Heart right ventricle (tissue), 16 donors: ENCODE results near the gene TTLL12. TPM values are rescaled to one million over a fixed set of nuclear protein-coding genes. Genes with fewer than 3 reads are reported as not detected.

Source experiments
- ATAC-seq, 8 donors: fragments of 200-7000 bp; cut with Tn5 transposase; one replicate each; pipeline ENCODE4 v1.9.1; 2020; ENCODE audit warnings: mild to moderate bottlenecking in 8 of 8, moderate library complexity in 8 of 8, moderate number of reproducible peaks in 1 of 8
- DNase-seq, 2 donors: peaks; one replicate each; pipeline ENCODE4 v3.0.0-alpha.2; 2020
- H3K27ac ChIP-seq, 10 donors: fragments of 200-600 bp; sonication (generic) in 2 of 10; one replicate each; pipeline versions ENCODE4 v1.5.0 to v1.8.0; 2020 to 2022; ENCODE audit warnings: mild to moderate bottlenecking in 3 of 10
- H3K27me3 ChIP-seq, 7 donors: fragments of 200-600 bp; one replicate each; pipeline ENCODE4 v1.8.0; 2021 to 2022; ENCODE audit warnings: mild to moderate bottlenecking in 2 of 7
- H3K36me3 ChIP-seq, 9 donors: fragments of 200-600 bp; sonication (generic) in 1 of 9; one replicate each; pipeline versions ENCODE4 v1.5.0 to v1.8.0; 2020 to 2022; ENCODE audit warnings: mild to moderate bottlenecking in 2 of 9
- H3K4me1 ChIP-seq, 9 donors: fragments of 200-600 bp; sonication (generic) in 1 of 9; one replicate each; pipeline versions ENCODE4 v1.5.0 to v1.8.0; 2020 to 2022; ENCODE audit warnings: mild to moderate bottlenecking in 4 of 9
- H3K4me3 ChIP-seq, 10 donors: fragments of 200-600 bp; sonication (generic) in 2 of 10; one replicate each; pipeline versions ENCODE4 v1.5.0 to v1.8.0; 2020 to 2022; ENCODE audit warnings: mild to moderate bottlenecking in 7 of 10, moderate library complexity in 2 of 10
- H3K9me3 ChIP-seq, 11 donors: fragments of 200-600 bp in 10 of 11; sonication (generic) in 2 of 11; one replicate each; pipeline versions ENCODE4 v1.5.0 to v1.8.0; 2013 to 2022; ENCODE audit warnings: mild to moderate bottlenecking in 2 of 11, control low read depth in 1 of 11, moderate library complexity in 1 of 11
- WGBS, 2 donors: extraction: QIAGEN DNeasy Blood & Tissue Kit; methylation state at CpG; one replicate each; pipeline ENCODE4 v1.1.7; 2013; ENCODE audit warnings: inconsistent platforms in 1 of 2; 5-methylcytosine and 5-hydroxymethylcytosine counted together
- intact Hi-C, 10 donors: fragments of 100-400 bp; cut with DNase I; formaldehyde crosslinking; loops; one replicate each; pipeline versions ENCODE4 v1.11.1 to v1.14.2; 2022
- polyA plus RNA-seq, 2 donors: library from polyadenylated mRNA; stranded (reverse); fragments of 200-250 nt; gene quantifications; one replicate each; pipeline ENCODE4 v1.2.3, GENCODE V29; 2013
- total RNA-seq, 10 donors: library from RNA; stranded (reverse); fragmentation: NEBNext Ultra II Directional in 3 of 10; extraction: Animal tissue kit (Norgen Biotek cat#: 25700) in 3 of 10; gene quantifications; one replicate each; pipeline versions ENCODE4 v1.2.1 to v1.2.4, GENCODE V29; 2021 to 2023
- TF ChIP-seq, protein P1 (sequence below), 9 donors: fragments of 200-600 bp; sonication (generic) in 2 of 9; IDR thresholded peaks; one replicate each; pipeline versions ENCODE4 v1.5.0 to v1.8.0; 2021 to 2022; ENCODE audit warnings: antibody characterized with exemption in 9 of 9, mild to moderate bottlenecking in 5 of 9, moderate library complexity in 1 of 9
- donor health status: Arrhythmogenic right ventricular cardiomyopathy.
- donor health status: ischemic (EF 13 %, LVEDD 7.1; RV severe dilation, severe dysfunction).
- donor health status: healthy with polysubstance abuse.
- donor health status: DM: no; HTN: yes; CAD: no.
- donor health status: DM: no; HTN: no; CAD: no.
- donor health status: ischemic (EF 25% LVEDD 6.9; RV normal size, moderate dysfunction).
- donor health status: ischemic (EF 25% LVEDD 5.7; RV mildly dilated, moderate dysfunction).
- donor health status: healthy.
- donor health status: DM: yes; HTN: yes; CAD: no.
- donor health status: Ischemic cardiomyopathy.
- donor health status: ischemic (EF 35%, LVEDD 5.7; RV mildly dilated, moderate dysfunction).
- donor health status: nonischemic (EF 11% LVEDD 7.7; RV severe dilation, severe dysfunction).
- donor health status: DM: yes; HTN: yes; CAD: no.
- donor health status: PGD.
- donor health status: ischemic (EF 29% LVEDD 5.4; RV normal size, mild dysfunction).
- donor health status: nonischemic (EF 23%, LVEDD 6.1; RV moderate dilation, normal function).

TTLL12 gene
- total and polyA plus RNA-seq, 12 donors = 8.0 to 18.9 (median 9.6) TPM

DNA sequence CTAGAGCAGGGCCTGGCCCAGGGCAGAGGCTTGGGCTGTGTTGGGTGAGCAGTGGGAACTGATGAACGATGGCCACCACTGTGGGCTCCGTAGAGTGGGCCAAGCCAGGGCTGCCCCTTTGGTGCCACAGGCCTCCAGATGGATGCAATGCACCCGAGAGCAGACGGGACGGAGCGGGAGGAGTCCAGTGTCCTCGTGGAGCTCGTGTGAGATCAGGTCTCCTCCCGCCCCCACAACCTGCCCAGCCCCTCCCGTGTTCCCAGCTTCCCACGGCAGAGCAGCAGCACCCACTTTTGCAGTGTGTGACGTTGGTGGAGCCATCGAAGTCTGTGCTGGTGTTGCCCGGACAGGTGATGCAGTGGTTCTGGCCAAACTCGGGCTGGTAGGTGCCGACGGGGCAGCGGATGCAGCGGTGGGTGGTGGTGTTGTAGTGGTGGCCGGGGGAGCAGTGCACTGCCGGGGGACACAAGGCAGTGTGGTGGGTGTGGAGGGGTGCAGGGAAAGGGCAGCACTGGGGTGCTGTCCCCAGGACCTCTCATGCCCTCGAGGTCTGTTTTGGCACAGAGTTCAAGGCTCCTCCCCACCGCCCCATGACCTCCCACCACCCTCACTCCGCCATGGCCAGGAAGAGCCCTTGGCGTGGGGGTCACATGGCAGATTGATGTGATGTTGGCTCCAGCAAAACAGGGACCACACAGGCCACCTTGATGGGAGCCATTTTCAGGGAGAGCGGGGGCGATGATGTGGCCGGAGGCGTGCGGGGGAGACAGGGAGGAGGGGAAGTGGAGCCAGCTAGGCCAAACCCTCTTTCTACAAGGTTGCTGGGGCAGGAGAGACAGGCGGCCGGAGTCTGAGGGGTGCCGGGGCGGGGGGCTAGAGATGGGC, 23.9 kb upstream of the TTLL12 start:
- no peak for ATAC-seq
- Histone ChIP-seq H3K4me1 (peaks cover 0 to 7% (median 5%) of the 10 kb centered on the region in 9 donors), H3K4me3 (no peak overlapping the region), H3K27me3 (peaks cover 0 to 11% (median 0%) of the 10 kb centered on the region in 7 donors), H3K36me3 (no peaks in the 10 kb centered on the region), H3K27ac (no peak overlapping the region), H3K9me3 (no peaks in the 10 kb centered on the region)
- 91 to 93% methylated on average over 34 of the region's 34 CpGs for WGBS, 2 donors
- intact Hi-C loops = no loop called here
- no peak for DNase-seq
- TF ChIP-seq, protein P1, sequence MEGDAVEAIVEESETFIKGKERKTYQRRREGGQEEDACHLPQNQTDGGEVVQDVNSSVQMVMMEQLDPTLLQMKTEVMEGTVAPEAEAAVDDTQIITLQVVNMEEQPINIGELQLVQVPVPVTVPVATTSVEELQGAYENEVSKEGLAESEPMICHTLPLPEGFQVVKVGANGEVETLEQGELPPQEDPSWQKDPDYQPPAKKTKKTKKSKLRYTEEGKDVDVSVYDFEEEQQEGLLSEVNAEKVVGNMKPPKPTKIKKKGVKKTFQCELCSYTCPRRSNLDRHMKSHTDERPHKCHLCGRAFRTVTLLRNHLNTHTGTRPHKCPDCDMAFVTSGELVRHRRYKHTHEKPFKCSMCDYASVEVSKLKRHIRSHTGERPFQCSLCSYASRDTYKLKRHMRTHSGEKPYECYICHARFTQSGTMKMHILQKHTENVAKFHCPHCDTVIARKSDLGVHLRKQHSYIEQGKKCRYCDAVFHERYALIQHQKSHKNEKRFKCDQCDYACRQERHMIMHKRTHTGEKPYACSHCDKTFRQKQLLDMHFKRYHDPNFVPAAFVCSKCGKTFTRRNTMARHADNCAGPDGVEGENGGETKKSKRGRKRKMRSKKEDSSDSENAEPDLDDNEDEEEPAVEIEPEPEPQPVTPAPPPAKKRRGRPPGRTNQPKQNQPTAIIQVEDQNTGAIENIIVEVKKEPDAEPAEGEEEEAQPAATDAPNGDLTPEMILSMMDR (IDR thresholded peaks at IDR 0.05) = no peak

DNA sequence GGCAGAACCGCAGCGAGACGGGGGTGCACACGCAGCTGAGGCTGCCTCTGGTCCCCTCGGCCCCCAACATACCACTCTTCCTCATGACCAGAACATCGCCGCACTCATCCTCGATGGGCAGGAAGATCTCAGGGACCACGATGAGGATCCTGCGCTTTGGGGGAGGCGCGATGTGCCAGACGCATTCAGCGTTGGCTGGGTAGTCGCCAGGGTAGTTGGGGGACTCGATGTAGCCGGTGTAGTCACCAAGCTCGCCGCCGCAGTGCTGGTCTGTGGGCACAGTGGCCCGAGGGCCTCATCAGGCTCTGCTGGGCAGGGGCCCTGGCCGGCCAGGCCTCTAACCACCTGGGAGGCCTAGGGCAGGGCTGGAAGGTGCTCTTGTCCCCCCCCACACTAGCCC, 23.0 kb upstream of the TTLL12 start:
- Histone ChIP-seq H3K4me1 (peaks cover 0 to 7% (median 5%) of the 10 kb centered on the region in 9 donors), H3K36me3 (no peaks in the 10 kb centered on the region), H3K4me3 (no peak overlapping the region), H3K27ac (no peak overlapping the region), H3K9me3 (no peaks in the 10 kb centered on the region), H3K27me3 (peaks cover 0 to 7% (median 0%) of the 10 kb centered on the region in 7 donors)
- WGBS, 2 donors = 92 to 94% methylated on average over 22 of the region's 22 CpGs
- ATAC-seq = no peak
- TF ChIP-seq, protein P1 (IDR thresholded peaks at IDR 0.05) = no peak
- DNase-seq = no peak
- intact Hi-C loops = no loop called here

DNA sequence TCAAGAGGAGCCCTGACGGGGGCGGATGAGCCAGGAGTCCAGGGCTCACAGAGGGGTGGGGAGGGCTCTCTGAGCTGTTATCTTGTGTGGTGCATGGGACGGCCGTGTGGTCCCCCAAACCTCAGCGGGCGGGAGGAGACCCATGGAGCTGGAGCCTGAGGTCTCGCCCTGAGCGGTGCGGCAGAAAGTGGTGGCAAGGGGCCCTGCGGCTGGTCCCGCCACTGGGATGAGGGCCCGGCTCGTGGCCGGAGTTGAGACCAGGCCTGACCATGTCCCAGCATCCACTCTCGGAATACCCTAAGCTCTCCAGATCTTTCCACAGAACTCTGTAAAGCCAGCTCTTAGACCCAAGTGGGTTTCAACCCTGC, 22.6 kb upstream of the TTLL12 start:
- no peak for DNase-seq
- Histone ChIP-seq H3K27ac (no peak overlapping the region), H3K36me3 (no peaks in the 10 kb centered on the region), H3K4me1 (peaks cover 0 to 7% (median 5%) of the 10 kb centered on the region in 9 donors), H3K9me3 (no peaks in the 10 kb centered on the region), H3K27me3 (peaks cover 0 to 6% (median 0%) of the 10 kb centered on the region in 7 donors), H3K4me3 (no peak overlapping the region)
- intact Hi-C loops = no loop called here
- 93 to 94% methylated on average over 15 of the region's 15 CpGs for WGBS, 2 donors
- ATAC-seq = no peak
- TF ChIP-seq, protein P1 (IDR thresholded peaks at IDR 0.05) = no peak

DNA sequence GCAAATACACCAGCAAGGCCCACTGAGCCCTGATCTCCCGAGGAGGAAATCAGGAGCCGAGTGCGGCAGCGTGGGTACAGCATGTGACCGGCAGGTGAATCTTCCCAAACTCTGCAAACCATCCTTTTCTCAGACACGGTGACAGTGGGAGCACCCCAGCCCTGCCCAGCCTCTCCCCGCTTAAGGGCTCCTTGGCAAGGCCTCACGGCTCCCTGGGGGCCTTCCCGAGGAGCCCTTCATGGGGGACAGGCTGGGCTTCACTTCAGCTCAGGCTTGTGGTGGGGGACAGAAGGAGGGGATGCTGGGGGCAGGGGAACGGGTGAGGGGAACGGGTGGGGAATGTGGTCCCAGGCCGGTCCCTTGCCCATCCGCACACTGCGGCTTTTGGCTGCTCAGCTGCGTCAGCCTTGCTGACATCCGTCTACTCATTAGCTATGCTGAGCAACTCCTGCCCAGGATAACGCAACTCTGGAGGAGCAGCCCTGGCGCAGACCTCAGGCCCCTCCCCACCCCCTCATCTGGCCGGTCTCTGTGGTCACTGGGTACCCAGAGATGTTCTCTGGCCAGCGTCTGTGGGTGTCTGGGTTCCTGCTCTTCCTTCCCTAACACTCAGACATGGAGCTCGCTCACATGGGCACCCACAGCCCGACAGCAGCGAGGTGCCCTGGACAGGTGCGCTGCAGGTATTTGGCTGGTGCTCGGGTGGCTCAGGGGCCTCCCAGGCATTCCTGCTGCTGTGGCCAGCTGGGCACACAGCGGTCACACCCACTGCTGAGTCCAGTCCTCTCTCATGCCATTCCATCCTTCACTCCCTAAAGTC, 22.0 kb upstream of the TTLL12 start:
- no peak for DNase-seq
- 90 to 93% methylated on average over 26 of the region's 26 CpGs for WGBS, 2 donors
- Histone ChIP-seq H3K27me3 (peaks cover 0 to under 1% (median 0%) of the 10 kb centered on the region in 7 donors), H3K9me3 (no peaks in the 10 kb centered on the region), H3K36me3 (no peaks in the 10 kb centered on the region), H3K27ac (no peak overlapping the region), H3K4me1 (peaks cover 0 to 7% (median 5%) of the 10 kb centered on the region in 9 donors), H3K4me3 (no peak overlapping the region)
- intact Hi-C loops = no loop called here
- no peak for ATAC-seq
- TF ChIP-seq, protein P1 (IDR thresholded peaks at IDR 0.05) = no peak
